Upper lobe of left lung (tissue), 6 donors: ENCODE data around the gene THEM4. TPM values are rescaled to one million over a fixed set of nuclear protein-coding genes. Genes with fewer than 3 reads are reported as not detected.

Source experiments
- ATAC-seq, 2 donors: fragments of 200-7000 bp; cut with Tn5 transposase; one replicate each; pipeline ENCODE4 v1.9.1; 2022; ENCODE audit warnings: mild to moderate bottlenecking in 2 of 2, moderate library complexity in 2 of 2; ENCODE audit not compliant: low FRiP score in 2 of 2
- DNase-seq, 2 donors: peaks; one replicate each; pipeline ENCODE4 v3.0.0-alpha.2; 2019 to 2020
- H3K27ac ChIP-seq, 4 donors: fragments of 200-600 bp; sonication (generic); one replicate each; pipeline ENCODE4 v1.5.1; 2016 to 2019
- H3K27me3 ChIP-seq, 4 donors: fragments of 200-600 bp; sonication (generic); one replicate each; pipeline ENCODE4 v1.5.1; 2017 to 2019
- H3K36me3 ChIP-seq, 4 donors: fragments of 200-600 bp; sonication (generic); one replicate each; pipeline ENCODE4 v1.5.1; 2016 to 2019
- H3K4me1 ChIP-seq, 4 donors: fragments of 200-600 bp; sonication (generic); one replicate each; pipeline ENCODE4 v1.5.1; 2018 to 2019
- H3K4me3 ChIP-seq, 4 donors: fragments of 200-600 bp; sonication (generic); one replicate each; pipeline ENCODE4 v1.5.1; 2017 to 2019; ENCODE audit warnings: mild to moderate bottlenecking in 2 of 4, moderate library complexity in 1 of 4
- H3K9me3 ChIP-seq, 4 donors: fragments of 200-600 bp; sonication (generic); one replicate each; pipeline ENCODE4 v1.5.1; 2018 to 2019
- EP300 ChIP-seq, 4 donors: sonication (generic); formaldehyde crosslinking; IDR thresholded peaks; one replicate each; pipeline ENCODE4 v1.5.1; 2017; ENCODE audit warnings: antibody characterized with exemption in 4 of 4, control low read depth in 2 of 4
- POLR2A ChIP-seq, 4 donors: fragments of 450-650 bp; IDR thresholded peaks; one replicate each; pipeline ENCODE4 v1.5.1; 2016 to 2017; ENCODE audit warnings: antibody characterized with exemption in 4 of 4, mild to moderate bottlenecking in 2 of 4
- POLR2AphosphoS5 ChIP-seq, 2 donors: sonication (generic); formaldehyde crosslinking; IDR thresholded peaks; one replicate each; pipeline ENCODE4 v1.5.1; 2017; ENCODE audit warnings: antibody characterized with exemption in 2 of 2
- WGBS, 2 donors: methylation state at CpG; one replicate each; pipeline ENCODE4 v1.1.5; 2017 to 2018; 5-methylcytosine and 5-hydroxymethylcytosine counted together
- total RNA-seq, 6 donors: library from RNA; depleted of rRNA in 4 of 6; stranded (reverse); fragments of >200 nt in 4 of 6; gene quantifications; one replicate each; pipeline versions ENCODE4 v1.1.0 to v1.2.1, GENCODE V29; 2016 to 2021
- TF ChIP-seq, protein P1 (sequence below), 6 experiments: fragments of 450-650 bp in 4 of 6; fragments of 200-600 bp in 2 of 6; sonication (generic) in 2 of 6; IDR thresholded peaks; one replicate each; pipeline ENCODE4 v1.5.1; 2016 to 2019; ENCODE audit warnings: antibody characterized with exemption in 6 of 6
- donor health status: DM: no; HTN: no; CAD: no; lungs with moderate emphysema.
- donor health status: DM: no; HTN: yes; CAD: no; lungs with severe emphysema.

Gene THEM4
- total RNA-seq, 6 donors from 2014 or later: 11.9 to 39.8 (median 15.5) TPM

GRCh38 chr1:151923422-151923821 lies 14.1 kb upstream of the THEM4 start:
- DNase-seq (no peak), ATAC-seq (no peak)
- Histone ChIP-seq H3K4me1 (no peaks in the 10 kb centered on the region), H3K36me3 (no peaks in the 10 kb centered on the region), H3K27ac (no peak overlapping the region), H3K4me3 (no peak overlapping the region), H3K27me3 (no peaks in the 10 kb centered on the region), H3K9me3 (no peaks in the 10 kb centered on the region)
- WGBS, 2 donors: 62 to 77% methylated on average over 1 of the region's 1 CpG
- TF ChIP-seq POLR2A (IDR thresholded peaks at IDR 0.05) (no peak), POLR2AphosphoS5 (IDR thresholded peaks at IDR 0.05) (no peak)

DNA sequence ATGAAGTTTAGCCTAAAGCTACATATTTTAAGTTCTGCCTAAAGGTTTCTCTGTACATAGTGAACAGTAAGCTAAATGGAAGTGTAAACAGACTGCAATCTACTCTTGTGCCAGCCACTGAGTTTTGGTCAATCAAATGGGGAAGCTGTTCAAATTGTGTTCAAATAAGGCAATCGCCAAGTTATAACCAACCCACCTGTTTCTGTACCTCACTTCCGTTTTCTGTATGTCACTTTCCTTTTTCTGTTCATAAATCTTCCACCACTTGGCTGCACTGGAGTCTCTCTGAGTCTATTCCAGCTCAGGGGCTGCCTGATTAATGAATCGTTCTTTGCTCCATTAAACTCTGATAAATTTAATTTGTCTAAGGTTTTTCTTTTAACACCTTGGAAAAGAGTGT lies 10.8 kb upstream of the THEM4 start:
- no peak for TF ChIP-seq POLR2AphosphoS5 (IDR thresholded peaks at IDR 0.05)
- TF ChIP-seq, protein P1, sequence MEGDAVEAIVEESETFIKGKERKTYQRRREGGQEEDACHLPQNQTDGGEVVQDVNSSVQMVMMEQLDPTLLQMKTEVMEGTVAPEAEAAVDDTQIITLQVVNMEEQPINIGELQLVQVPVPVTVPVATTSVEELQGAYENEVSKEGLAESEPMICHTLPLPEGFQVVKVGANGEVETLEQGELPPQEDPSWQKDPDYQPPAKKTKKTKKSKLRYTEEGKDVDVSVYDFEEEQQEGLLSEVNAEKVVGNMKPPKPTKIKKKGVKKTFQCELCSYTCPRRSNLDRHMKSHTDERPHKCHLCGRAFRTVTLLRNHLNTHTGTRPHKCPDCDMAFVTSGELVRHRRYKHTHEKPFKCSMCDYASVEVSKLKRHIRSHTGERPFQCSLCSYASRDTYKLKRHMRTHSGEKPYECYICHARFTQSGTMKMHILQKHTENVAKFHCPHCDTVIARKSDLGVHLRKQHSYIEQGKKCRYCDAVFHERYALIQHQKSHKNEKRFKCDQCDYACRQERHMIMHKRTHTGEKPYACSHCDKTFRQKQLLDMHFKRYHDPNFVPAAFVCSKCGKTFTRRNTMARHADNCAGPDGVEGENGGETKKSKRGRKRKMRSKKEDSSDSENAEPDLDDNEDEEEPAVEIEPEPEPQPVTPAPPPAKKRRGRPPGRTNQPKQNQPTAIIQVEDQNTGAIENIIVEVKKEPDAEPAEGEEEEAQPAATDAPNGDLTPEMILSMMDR (IDR thresholded peaks at IDR 0.05): no peak
- no peak for TF ChIP-seq POLR2A (IDR thresholded peaks at IDR 0.05)
- TF ChIP-seq EP300 (IDR thresholded peaks at IDR 0.05): no peak
- DNase-seq: no peak
- H3K27ac ChIP-seq: no peak overlapping the region
- H3K4me1 ChIP-seq: no peaks in the 10 kb centered on the region
- no peak overlapping the region for H3K4me3 ChIP-seq
- no peak for ATAC-seq
- H3K27me3 ChIP-seq: no peaks in the 10 kb centered on the region
- 51 to 55% methylated on average over 3 of the region's 3 CpGs for WGBS, 2 donors
- no peaks in the 10 kb centered on the region for H3K9me3 ChIP-seq
- H3K36me3 ChIP-seq: no peaks in the 10 kb centered on the region

DNA sequence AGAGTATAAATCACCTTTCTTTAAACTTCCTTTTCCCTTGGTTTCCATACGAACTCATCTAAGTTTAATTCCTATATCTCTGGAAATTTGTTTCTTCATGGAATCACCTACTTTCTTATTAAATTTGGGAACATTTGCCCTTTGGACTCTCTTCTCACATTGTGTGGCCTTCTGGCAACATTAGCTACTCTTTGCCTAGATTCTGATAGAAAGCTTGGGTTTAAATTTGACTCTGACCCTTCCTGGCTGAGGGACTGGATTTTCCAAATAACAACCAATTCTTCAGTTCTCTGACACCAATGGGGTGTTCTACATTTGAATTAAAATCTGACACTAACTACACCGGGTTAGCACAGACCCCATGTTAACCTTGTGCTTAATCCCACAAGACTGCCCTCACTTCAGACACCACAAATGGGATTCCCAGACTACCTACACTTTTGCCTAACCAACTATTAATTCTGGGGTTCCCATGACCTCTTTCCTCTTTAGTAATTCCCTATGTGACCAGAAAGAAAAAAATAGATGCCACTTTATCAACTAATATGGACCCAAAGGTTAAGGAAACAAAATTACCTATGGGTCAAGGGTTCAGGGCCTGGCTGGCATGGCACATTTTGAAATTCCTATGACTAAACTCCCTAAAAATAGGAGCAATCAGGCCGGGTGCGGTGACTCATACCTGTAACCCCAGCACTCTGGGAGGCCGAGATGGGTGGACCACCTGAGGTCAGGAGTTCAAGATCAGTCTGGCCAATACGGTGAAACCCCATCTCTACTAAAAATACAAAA lies 9.7 kb upstream of the THEM4 start:
- no peaks in the 10 kb centered on the region for H3K36me3 ChIP-seq
- no peaks in the 10 kb centered on the region for H3K27me3 ChIP-seq
- no peak overlapping the region for H3K27ac ChIP-seq
- 71 to 84% methylated on average over 6 of the region's 6 CpGs for WGBS, 2 donors
- no peak for ATAC-seq
- TF ChIP-seq POLR2AphosphoS5 (IDR thresholded peaks at IDR 0.05) (no peak), POLR2A (IDR thresholded peaks at IDR 0.05) (no peak), EP300 (IDR thresholded peaks at IDR 0.05) (no peak)
- TF ChIP-seq, protein P1 (IDR thresholded peaks at IDR 0.05): no peak
- H3K4me3 ChIP-seq: no peak overlapping the region
- no peak for DNase-seq
- H3K9me3 ChIP-seq: no peaks in the 10 kb centered on the region
- no peaks in the 10 kb centered on the region for H3K4me1 ChIP-seq

- WGBS, 2 donors: 76 to 82% methylated on average over 3 of the region's 3 CpGs
- H3K36me3 ChIP-seq: no peaks in the 10 kb centered on the region
- H3K4me1 ChIP-seq: no peaks in the 10 kb centered on the region
- no peak overlapping the region for H3K4me3 ChIP-seq
- H3K27ac ChIP-seq: no peak overlapping the region
- H3K9me3 ChIP-seq: no peaks in the 10 kb centered on the region
- ATAC-seq (no peak), DNase-seq (no peak)
- H3K27me3 ChIP-seq: no peaks in the 10 kb centered on the region
- TF ChIP-seq POLR2AphosphoS5 (IDR thresholded peaks at IDR 0.05): no peak
- TF ChIP-seq POLR2A (IDR thresholded peaks at IDR 0.05): no peak
- TF ChIP-seq EP300 (IDR thresholded peaks at IDR 0.05): no peak
- TF ChIP-seq, protein P1 (IDR thresholded peaks at IDR 0.05): no peak
These were observed 8.8 kb upstream of the THEM4 start for GRCh38 chr1:151918156-151918555.

DNA sequence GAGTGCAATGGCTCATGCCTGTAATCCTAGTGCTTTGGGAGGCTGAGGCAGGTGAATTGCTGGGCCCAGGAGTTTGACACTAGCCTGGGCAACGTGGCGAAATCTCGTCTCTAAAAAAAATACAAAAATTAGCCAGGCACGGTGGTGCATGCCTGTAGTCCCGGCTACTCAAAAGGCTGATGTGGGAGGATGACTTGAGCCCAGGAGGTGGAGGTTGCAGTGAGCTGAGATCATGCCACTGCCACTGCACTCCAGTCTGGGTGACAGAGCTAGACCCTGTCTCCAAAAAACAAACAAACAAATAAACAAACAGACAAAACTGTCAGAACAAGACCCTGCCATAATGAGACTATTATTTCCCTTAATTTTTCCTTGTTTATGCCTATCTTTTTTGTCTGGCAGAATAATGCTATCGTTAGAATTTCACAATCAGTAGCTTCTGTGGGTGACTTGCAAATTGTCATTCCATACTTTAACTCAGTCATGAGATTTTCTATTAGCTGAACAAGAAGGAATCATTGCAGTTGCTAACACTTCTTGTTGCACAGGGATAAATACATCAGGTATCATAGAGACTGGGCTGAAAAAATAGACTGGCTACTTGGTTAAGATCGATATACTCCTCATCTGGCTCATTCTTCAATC lies 7.5 kb upstream of the THEM4 start:
- DNase-seq: no peak
- WGBS, 2 donors: 86 to 88% methylated on average over 7 of the region's 7 CpGs
- Histone ChIP-seq H3K4me1 (no peaks in the 10 kb centered on the region), H3K27ac (no peak overlapping the region), H3K36me3 (no peaks in the 10 kb centered on the region), H3K9me3 (no peaks in the 10 kb centered on the region), H3K4me3 (no peak overlapping the region), H3K27me3 (no peaks in the 10 kb centered on the region)
- no peak for ATAC-seq
- TF ChIP-seq, protein P1 (IDR thresholded peaks at IDR 0.05): no peak
- TF ChIP-seq EP300 (IDR thresholded peaks at IDR 0.05) (no peak), POLR2A (IDR thresholded peaks at IDR 0.05) (no peak), POLR2AphosphoS5 (IDR thresholded peaks at IDR 0.05) (no peak)
